HG02678 (cell line): ENCODE measurements around the gene DCUN1D2.
"Not testable (repeated sequence)": the region's sequence is repeated elsewhere in the genome, so short reads cannot be mapped to it uniquely, and the experiment has no call there.

ENCODE experiments used
- ATAC-seq: cut with Tn5 transposase; IDR thresholded peaks from one replicate; pipeline ENCODE4 v1.9.1; 2021; ENCODE audit warnings: mild to moderate bottlenecking, moderate library complexity; ENCODE audit not compliant: unreplicated experiment

The DCUN1D2 gene

GRCh38 chr13:113468029-113468428, 22.5 kb downstream of the DCUN1D2 start:
- ATAC-seq = no peak

- no peak for ATAC-seq
Measured at GRCh38 chr13:113466383-113466782, 24.1 kb downstream of the DCUN1D2 start.

DNA sequence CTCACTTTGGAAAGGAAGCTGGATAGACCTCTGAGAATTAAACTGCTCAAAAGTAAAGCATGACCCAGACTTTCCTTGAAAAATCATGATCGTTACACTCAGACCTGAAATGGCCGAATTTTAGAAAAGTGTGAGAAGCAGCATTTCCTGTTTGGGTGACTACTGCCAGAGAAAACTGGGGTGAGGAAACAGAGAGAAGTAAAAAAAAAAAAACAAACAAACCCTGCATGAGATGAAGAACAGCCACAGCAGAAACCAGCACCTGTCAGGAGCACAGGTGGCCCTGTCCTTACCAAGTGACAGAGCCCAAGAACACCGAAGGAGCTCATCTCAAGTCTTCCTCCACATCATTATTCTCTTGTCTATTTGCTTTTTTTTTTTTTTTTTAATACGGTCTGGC, 25.2 kb downstream of the DCUN1D2 start:
- ATAC-seq = no peak

DNA sequence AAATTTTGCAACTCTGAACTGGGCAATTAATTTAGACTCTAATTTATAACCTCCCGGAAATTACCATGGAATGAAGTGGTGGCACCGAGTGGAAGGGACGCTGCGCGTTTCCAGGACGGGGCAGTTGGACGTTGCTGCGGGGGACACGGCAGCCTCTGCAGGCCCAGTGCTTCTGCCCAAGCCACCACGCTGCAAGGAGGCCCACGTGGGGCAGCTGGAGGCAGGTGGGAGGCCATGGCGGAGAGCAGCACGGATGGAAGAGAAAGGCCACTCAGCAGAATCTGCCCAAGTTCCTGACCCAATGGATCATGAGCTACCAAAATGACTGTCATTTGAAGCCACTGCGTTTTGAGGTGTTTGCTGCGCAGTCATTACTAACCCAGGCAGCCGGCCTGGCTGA, 26.0 kb downstream of the DCUN1D2 start:
- no peak for ATAC-seq

- ATAC-seq = no peak
Measured at GRCh38 chr13:113461022-113461751, 29.3 kb downstream of the DCUN1D2 start.

DNA sequence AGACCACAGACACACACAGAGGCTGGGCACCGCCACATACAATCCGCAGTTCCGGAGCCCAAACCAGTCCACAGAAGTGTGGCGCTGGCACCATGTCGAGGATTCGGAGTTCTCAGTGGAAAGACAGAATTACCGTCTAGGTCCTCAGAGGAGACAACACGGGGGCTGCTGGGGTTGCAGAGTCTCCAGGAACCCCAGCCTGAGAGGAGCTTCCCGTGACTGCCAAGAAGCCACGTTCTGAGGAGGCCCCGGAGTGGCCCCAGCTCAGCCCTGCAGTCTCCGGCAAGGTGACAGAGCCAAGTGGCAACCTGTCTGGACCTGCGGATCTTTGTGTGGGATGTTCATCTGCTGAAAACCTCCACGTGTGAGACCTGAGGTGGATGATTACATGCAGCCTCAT, 29.9 kb downstream of the DCUN1D2 start:
- no peak for ATAC-seq

DNA sequence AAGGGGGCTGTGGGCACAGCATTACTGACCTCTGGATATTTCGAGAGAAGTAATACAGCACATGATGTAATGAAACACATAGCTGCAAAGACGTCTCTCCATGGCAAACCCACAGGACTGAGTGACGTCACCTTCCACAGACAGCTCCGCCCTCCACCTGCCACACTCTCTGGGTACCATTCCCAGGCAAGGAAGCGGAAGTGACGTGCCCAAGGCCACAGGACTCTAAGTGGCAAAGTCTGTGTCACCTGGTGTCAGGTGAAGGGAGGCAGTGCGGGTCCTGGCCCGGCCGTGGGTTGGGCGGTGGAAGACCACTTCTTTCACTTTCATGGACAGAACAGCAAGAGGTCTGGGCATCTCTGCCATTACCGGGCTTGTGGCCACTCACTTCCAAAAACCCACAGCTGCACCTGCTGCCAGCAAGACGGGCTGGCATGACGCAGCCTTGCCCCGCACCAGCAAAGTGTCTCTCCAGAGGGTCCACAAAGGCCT, 30.4 kb downstream of the DCUN1D2 start:
- ATAC-seq = no peak

GRCh38 chr13:113458253-113459065, 32.1 kb downstream of the DCUN1D2 start:
- no peak for ATAC-seq

DNA sequence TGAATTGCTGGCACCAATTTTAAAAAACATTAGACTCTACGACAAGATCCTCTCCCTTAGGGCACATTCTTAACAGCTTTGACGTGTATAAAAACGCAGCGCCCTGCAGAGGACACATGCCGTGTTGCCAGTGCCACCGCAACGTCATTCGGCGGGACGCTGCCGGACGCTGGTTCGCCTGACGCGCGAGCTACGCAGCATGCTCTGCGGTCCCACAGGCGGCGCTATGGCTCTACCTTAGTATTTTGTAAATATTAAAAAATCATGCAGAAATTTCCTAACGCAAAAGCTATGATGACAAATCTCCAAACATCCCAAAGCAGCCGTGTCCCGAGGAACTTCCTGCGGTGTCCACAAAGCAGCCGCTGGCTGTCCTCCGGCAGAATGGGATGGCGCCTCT, 33.0 kb downstream of the DCUN1D2 start:
- ATAC-seq = no peak

DNA sequence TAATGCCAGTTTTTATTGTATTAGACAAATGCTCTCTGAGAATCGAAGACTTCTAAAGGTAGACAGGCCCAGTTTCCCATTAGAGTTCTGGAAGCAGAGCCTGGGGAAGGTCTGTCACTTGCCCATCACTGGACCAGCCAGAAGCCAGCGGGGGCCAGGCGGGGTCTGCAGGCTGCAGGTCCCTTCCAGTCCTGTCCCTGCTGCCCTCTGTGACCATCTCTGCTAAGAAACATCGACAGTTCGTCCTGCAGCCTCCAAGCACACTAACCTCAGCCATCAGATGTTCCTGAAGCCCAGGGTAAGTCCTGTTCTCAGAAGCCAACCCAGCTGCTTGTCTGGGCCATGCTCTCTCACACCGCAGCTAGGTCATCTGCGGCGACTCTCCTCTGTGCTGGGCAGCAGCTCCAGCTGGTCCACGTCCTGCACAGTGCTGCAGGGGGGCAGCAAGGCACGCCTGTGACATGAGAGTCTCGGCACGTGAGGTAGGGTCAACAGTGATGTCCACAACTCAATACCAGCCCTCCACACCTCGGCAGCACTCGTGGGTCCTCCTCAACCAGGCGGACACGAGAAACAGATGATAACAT, 34.3 kb downstream of the DCUN1D2 start:
- no peak for ATAC-seq

GRCh38 chr13:113455384-113455783, 35.1 kb downstream of the DCUN1D2 start:
- no peak for ATAC-seq

DNA sequence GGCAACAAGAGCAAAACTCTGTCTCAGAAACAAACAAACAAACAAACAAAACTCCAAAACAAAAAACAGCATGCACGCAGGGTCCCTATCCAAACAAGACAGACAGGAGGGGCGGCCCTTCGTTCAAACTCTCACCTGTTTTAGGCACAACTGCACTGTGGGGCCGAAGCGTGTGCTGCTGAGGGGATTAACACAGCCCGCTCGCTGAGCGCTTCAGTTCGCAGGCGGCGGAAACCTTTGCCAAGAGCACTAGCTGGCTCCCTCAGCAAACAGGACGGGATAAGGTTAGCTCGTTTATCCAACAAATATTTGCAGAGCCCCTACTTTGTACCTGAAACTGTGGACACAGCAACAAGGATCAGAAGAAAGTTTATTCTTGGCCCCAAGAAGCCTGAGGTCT, 35.6 kb downstream of the DCUN1D2 start:
- no peak for ATAC-seq

- no peak for ATAC-seq
Measured at GRCh38 chr13:113452942-113453901, 37.3 kb downstream of the DCUN1D2 start, which contains the start of gene ADPRHL1. Gene ADPRHL1, minus strand, starts transcription at chr13:113453488. Its CDS starts 51 bp downstream, at chr13:113453437.

DNA sequence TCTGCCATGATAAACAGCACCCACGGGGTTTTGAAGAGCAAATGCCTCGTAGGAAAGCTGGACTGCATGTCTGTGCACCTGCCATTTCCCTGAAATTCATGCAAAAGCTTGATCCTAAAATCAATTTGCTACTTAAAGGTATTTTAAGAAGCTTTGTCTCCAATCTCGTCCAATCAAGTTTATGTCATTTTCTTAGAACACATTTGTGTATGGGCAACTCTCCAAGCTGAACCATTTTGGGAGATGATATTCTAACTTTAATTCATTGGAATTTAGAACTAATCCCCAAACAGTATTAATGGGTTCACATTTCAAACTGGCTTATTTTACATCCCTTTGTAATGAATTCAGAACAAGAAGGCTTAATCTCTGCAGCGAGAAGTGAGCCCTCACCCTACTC, 38.0 kb downstream of the DCUN1D2 start:
- ATAC-seq = no peak

- no peak for ATAC-seq
Measured at GRCh38 chr13:113451951-113452421, 38.5 kb downstream of the DCUN1D2 start.

DNA sequence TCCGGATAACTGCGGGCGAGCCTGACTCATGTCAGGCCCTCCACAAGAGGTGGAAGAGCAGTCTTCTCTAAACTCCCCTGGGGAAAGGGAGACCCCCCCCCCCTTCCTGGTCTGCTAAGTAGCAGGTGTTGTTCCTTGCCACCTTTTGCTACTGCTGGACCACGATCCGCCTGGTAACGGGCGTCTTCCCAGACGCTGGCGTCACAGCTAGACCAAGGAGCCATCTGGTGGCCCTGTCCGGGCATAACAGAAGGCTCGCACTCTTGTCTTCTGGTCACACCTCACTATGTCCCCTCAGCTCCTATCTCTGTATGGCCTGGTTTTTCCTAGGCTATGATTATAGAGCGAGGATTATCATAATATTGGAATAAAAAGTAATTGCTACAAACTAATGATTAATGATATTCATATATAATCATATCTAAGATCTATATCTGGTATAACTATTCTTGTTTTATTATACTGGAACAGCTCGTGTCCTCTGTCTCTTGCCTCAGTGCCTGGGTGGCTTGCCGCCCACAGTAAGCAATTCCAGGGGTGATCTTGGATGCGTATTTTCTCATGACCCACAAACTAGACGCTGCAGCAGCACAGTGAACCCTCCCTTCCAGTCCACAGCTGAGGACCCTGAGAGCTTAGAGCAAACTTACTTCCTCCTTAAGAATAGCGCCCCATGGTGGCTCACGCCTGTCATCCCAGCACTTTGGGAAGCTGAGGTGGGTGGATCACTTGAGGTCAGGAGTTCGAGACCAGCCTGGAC, 39.5 kb downstream of the DCUN1D2 start:
- ATAC-seq = not testable (repeated sequence)

- ATAC-seq = not testable (repeated sequence)
Measured at GRCh38 chr13:113450348-113450744, 40.2 kb downstream of the DCUN1D2 start.

DNA sequence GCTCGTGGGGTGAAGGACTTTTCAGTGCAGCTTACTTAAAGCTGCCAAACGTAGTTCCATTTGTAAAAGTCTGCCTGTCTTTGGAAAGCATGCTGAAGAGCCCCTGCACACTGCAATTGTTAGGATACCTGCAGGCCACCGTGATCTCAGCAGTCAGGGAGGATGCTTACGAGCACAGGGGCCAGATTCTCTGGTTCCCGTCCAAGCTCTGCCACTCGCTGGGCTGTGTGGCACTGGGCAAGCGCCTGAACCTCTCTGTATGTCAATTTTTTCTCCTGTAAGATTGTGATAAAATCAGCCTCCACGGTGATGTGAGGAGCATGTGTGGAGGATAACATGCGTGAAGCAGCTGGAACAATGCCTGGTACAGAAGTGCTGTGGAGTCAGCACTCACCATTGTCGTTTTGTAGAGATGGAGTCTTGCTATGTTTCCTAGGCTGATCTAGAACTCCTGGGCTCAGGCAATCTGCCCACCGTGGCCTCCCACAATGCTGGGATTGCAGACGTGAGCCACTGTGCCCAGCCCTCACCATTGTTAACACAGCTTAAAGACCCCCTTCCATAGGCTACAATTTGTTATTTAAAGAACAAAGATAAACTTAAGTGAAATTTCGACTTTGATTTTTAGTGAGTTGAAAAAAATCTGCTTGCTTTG, 40.7 kb downstream of the DCUN1D2 start:
- no peak for ATAC-seq
